Adrenal gland (tissue), 12 donors: Measurements from ENCODE around the gene DTX3L. TPM values are rescaled to one million over a fixed set of nuclear protein-coding genes. Genes with fewer than 3 reads are reported as not detected.

Experiments
- DNase-seq, 7 donors: peaks; one replicate each; pipeline ENCODE4 v3.0.0-alpha.2; 2019 to 2020
- H3K27ac ChIP-seq, 5 donors: fragments of 200-600 bp; sonication (generic) in 4 of 5; 1 replicate in 3 of 5; 2 replicates in 2 of 5; pipeline versions ENCODE4 v1.5.1 to v1.8.0; 2016 to 2020; ENCODE audit warnings: mild to moderate bottlenecking in 1 of 5
- H3K27me3 ChIP-seq: fragments of 200-600 bp; 2 replicates; pipeline ENCODE4 v1.8.0; 2021
- H3K36me3 ChIP-seq, 2 donors: fragments of 200-600 bp; replicated peaks in 1 of 2; 1 replicate in 1 of 2; 2 replicates in 1 of 2; pipeline versions ENCODE4 v1.5.1 to v1.8.0; 2018 to 2022
- H3K4me1 ChIP-seq, 2 donors: fragments of 200-600 bp; replicated peaks in 1 of 2; 1 replicate in 1 of 2; 2 replicates in 1 of 2; pipeline versions ENCODE4 v1.5.1 to v1.8.0; 2018 to 2021
- H3K4me3 ChIP-seq, 4 donors: fragments of 200-600 bp; sonication (generic) in 3 of 4; one replicate each; pipeline ENCODE4 v1.5.1; 2016 to 2018
- H3K9me3 ChIP-seq, 3 donors: fragments of 200-600 bp; sonication (generic) in 1 of 3; replicated peaks in 1 of 3; 1 replicate in 2 of 3; 2 replicates in 1 of 3; pipeline versions ENCODE4 v1.5.1 to v1.8.0; 2016 to 2021
- CTCF ChIP-seq, 6 experiments: fragments of 450-650 bp in 4 of 6; fragments of 200-600 bp in 2 of 6; sonication (generic) in 1 of 6; IDR thresholded peaks; 1 replicate in 5 of 6; 2 replicates in 1 of 6; pipeline versions ENCODE4 v1.5.1 to v1.8.0; 2016 to 2021; ENCODE audit warnings: antibody characterized with exemption in 6 of 6, mild to moderate bottlenecking in 2 of 6, moderate library complexity in 1 of 6
- POLR2A ChIP-seq, 2 donors: fragments of 450-650 bp; IDR thresholded peaks; one replicate each; pipeline ENCODE4 v1.6.1; 2017; ENCODE audit warnings: antibody characterized with exemption in 2 of 2, mild to moderate bottlenecking in 2 of 2, moderate library complexity in 1 of 2
- WGBS, 4 donors: extraction: QIAGEN DNeasy Blood & Tissue Kit in 2 of 4; methylation state at CpG; one replicate each; pipeline versions ENCODE4 v1.1.5 to v1.1.7; 2013 to 2017; 5-methylcytosine and 5-hydroxymethylcytosine counted together
- intact Hi-C, 2 donors: fragments of 100-400 bp; cut with DNase I; formaldehyde crosslinking; loops; one replicate each; pipeline versions ENCODE4 v1.14.1 to v1.15.0; 2022 to 2023
- polyA plus RNA-seq, 3 donors: library from polyadenylated mRNA; stranded (reverse); fragments of 200-250 nt in 2 of 3; fragments of 350-450 nt in 1 of 3; fragmentation: Illumina TruSeq in 1 of 3; extraction: RNeasy Lipid Tissue Mini Kit (QIAGEN cat#74804) in 1 of 3; gene quantifications; one replicate each; pipeline ENCODE4 v1.2.3, GENCODE V29; 2013 to 2014
- total RNA-seq, 9 donors: library from RNA; depleted of rRNA in 4 of 9; stranded (reverse); fragments of >200 nt in 4 of 9; fragments of 120-200 nt in 1 of 9; fragmentation: NEBNext Ultra II Directional in 1 of 9; extraction: Animal tissue kit (Norgen Biotek cat#: 25700) in 1 of 9; gene quantifications; one replicate each; pipeline versions ENCODE4 v1.1.0 to v1.2.4, GENCODE V29; 2013 to 2023
- donor health status: healthy with polysubstance abuse.
- donor health status: Bipolar disorder and iron deficiency.
- donor health status: DM: yes; HTN: yes; CAD: no.
- donor health status: DM: no; HTN: no; CAD: no.
- donor health status: DM: no; HTN: no; CAD: no.
- donor health status: DM: yes; HTN: yes; CAD: no.

Gene DTX3L
- total and polyA plus RNA-seq, 12 donors: 6.0 to 46.6 (median 27.7) TPM

DNA sequence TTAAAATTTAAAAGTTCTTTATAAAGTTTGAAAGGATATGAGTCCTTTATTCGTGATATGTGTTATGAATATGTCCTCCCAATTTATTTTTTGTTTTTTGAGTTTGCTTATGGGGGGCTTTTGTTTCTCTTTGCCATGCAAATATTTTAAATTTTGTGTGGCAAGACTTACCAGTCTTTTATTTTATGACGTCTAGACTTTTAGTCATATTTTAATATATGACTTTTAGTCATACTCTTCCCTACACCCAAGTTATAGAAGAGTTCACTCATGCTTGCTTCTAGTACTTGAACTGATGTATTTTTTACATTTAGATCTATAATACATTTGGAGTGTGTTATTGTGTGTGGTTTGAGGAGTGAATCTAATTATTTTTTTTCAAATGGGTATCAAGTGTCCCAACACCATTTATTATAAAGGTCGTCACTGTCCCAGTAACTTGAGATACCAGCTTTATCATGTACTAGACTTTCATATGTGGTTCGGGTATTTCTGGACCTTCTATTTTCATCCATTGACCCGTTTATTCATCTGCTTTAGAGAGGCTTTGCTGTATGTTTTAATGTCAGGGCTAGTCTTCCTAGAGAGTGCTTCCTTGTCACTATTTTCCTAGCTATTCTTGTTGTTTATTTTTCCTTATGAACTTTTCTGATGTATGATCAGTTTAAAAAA, 14.1 kb downstream of the DTX3L start:
- TF ChIP-seq POLR2A (IDR thresholded peaks at IDR 0.05) (no peak), CTCF (IDR thresholded peaks at IDR 0.05) (no peak)
- no peak for DNase-seq
- H3K36me3 ChIP-seq: no peaks in the 10 kb centered on the region
- 46 to 59% (median 49%) methylated on average over 5 of the region's 5 CpGs for WGBS, 4 donors
- intact Hi-C loops: no loop called here
- no peak overlapping the region for H3K27ac ChIP-seq
- H3K9me3 ChIP-seq: peaks cover 0 to 4% (median 0%) of the 10 kb centered on the region in 3 donors
- peak overlapping the region in 2 of 4 donors; percentile 24 to 56 for H3K4me3 ChIP-seq
- H3K4me1 ChIP-seq: peaks cover 0 to 3% of the 10 kb centered on the region in 2 donors
- H3K27me3 ChIP-seq: no peaks in the 10 kb centered on the region

DNA sequence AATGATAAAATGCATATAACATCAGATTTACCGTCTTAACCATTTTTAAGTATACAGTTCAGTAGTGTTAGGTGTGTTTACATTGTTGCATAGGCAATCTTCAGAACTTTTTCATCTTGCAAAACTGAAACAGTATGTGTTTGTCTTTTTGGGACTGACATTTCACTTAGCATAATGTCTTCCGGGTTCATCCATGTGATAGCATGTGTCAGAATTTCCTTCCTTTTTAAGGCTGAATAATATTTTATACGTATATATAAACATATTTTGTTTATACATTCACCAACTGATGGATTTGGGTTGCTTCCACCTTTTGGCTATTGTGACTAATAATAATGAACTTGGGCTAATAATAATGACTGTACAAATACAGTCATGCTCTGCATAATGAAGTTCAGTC, 16.3 kb downstream of the DTX3L start:
- Histone ChIP-seq H3K4me1 (no peaks in the 10 kb centered on the region), H3K36me3 (no peaks in the 10 kb centered on the region), H3K27me3 (no peaks in the 10 kb centered on the region), H3K9me3 (peaks cover 0 to 4% (median 0%) of the 10 kb centered on the region in 3 donors), H3K4me3 (no peak overlapping the region), H3K27ac (no peak overlapping the region)
- no peak for TF ChIP-seq POLR2A (IDR thresholded peaks at IDR 0.05)
- TF ChIP-seq CTCF (IDR thresholded peaks at IDR 0.05): no peak
- WGBS, 4 donors: 64 to 90% (median 81%) methylated on average over 3 of the region's 3 CpGs
- intact Hi-C loops: no loop called here
- no peak for DNase-seq

- Histone ChIP-seq H3K27ac (no peak overlapping the region), H3K9me3 (peaks cover 0 to 4% (median 0%) of the 10 kb centered on the region in 3 donors), H3K36me3 (no peaks in the 10 kb centered on the region), H3K27me3 (no peaks in the 10 kb centered on the region), H3K4me3 (no peak overlapping the region), H3K4me1 (no peaks in the 10 kb centered on the region)
- WGBS, 4 donors: 93 to 100% (median 95%) methylated on average over 2 of the region's 2 CpGs
- TF ChIP-seq CTCF (IDR thresholded peaks at IDR 0.05): no peak
- TF ChIP-seq POLR2A (IDR thresholded peaks at IDR 0.05): no peak
- intact Hi-C loops: no loop called here
- no peak for DNase-seq
Measured at GRCh38 chr3:122581622-122582021, 17.5 kb downstream of the DTX3L start.

- intact Hi-C loops: no loop called here
- Histone ChIP-seq H3K27ac (no peak overlapping the region), H3K27me3 (no peaks in the 10 kb centered on the region), H3K9me3 (peaks cover 0 to 4% (median 0%) of the 10 kb centered on the region in 3 donors), H3K4me3 (no peak overlapping the region), H3K4me1 (no peaks in the 10 kb centered on the region), H3K36me3 (no peaks in the 10 kb centered on the region)
- DNase-seq: no peak
- WGBS, 4 donors: 76 to 91% (median 89%) methylated on average over 1 of the region's 1 CpG
- TF ChIP-seq CTCF (IDR thresholded peaks at IDR 0.05) (no peak), POLR2A (IDR thresholded peaks at IDR 0.05) (no peak)
Measured at GRCh38 chr3:122582390-122582789, 18.3 kb downstream of the DTX3L start.
